HFFc6 (cell line): Measurements from ENCODE around the gene TAS2R43. TPM values are rescaled to one million over a fixed set of nuclear protein-coding genes. Genes with fewer than 3 reads are reported as not detected.
"Not testable (repeated sequence)": the region's sequence is repeated elsewhere in the genome, so short reads cannot be mapped to it uniquely, and the experiment has no call there.

Experiments
- DNase-seq: peaks from one replicate; pipeline ENCODE4 v3.0.0-alpha.2; 2018
- H3K27ac Mint-ChIP-seq: 2 replicates; pipeline ENCODE4 v1.8.0; 2020; ENCODE audit warnings: mild to moderate bottlenecking, mixed read lengths
- H3K27me3 Mint-ChIP-seq: 2 replicates; pipeline ENCODE4 v1.8.0; 2021; ENCODE audit warnings: mild to moderate bottlenecking, moderate library complexity, mixed read lengths; ENCODE audit not compliant: insufficient read depth
- H3K36me3 Mint-ChIP-seq: 2 replicates; pipeline ENCODE4 v1.8.0; 2021; ENCODE audit warnings: low read depth, mixed read lengths
- H3K4me1 Mint-ChIP-seq: 2 replicates; pipeline ENCODE4 v1.8.0; 2020; ENCODE audit warnings: low read depth, mixed read lengths
- H3K4me3 Mint-ChIP-seq: 2 replicates; pipeline ENCODE4 v1.8.0; 2020; ENCODE audit warnings: mild to moderate bottlenecking, moderate library complexity, mixed read lengths
- H3K9me3 Mint-ChIP-seq: 2 replicates; pipeline ENCODE4 v1.8.0; 2020; ENCODE audit warnings: mild to moderate bottlenecking, mixed read lengths
- CTCF ChIP-seq: fragments of 200-600 bp; sonication (generic); IDR thresholded peaks from 2 replicates; pipeline ENCODE4 v1.5.0; 2021; ENCODE audit warnings: antibody characterized with exemption, mild to moderate bottlenecking
- total RNA-seq, 6 experiments: library from RNA; stranded (reverse); fragmentation: NEBNext Ultra II Directional; extraction: Animal tissue kit (Norgen Biotek cat#: 25700); gene quantifications; 2 replicates in 1 of 6; 3 replicates in 5 of 6; pipeline ENCODE4 v1.2.3, GENCODE V29; 2021

TAS2R43 gene
- total RNA-seq, 6 experiments from 2014 or later = not detected

- Mint-ChIP-seq H3K4me1 (no peaks in the 10 kb centered on the region; the same call in 1 of the 2 replicates), H3K4me3 (no peak overlapping the region), H3K9me3 (no peaks in the 10 kb centered on the region), H3K27me3 (no peaks in the 10 kb centered on the region; the same call in 1 of the 2 replicates), H3K36me3 (peaks cover 4% of the 10 kb centered on the region; the same call in 1 of the 2 replicates), H3K27ac (no peak overlapping the region; the same call in 1 of the 2 replicates)
- TF ChIP-seq CTCF = no peak
- no peak for DNase-seq
These were observed 32.3 kb downstream of the TAS2R43 start for GRCh38 chr12:11059784-11060183.

GRCh38 chr12:11059041-11059440, 33.1 kb downstream of the TAS2R43 start:
- no peaks in the 10 kb centered on the region; the same call in 1 of the 2 replicates for H3K27me3 Mint-ChIP-seq
- DNase-seq = no peak
- peaks cover 4% of the 10 kb centered on the region; the same call in 1 of the 2 replicates for H3K36me3 Mint-ChIP-seq
- H3K4me1 Mint-ChIP-seq = no peaks in the 10 kb centered on the region; the same call in 1 of the 2 replicates
- H3K9me3 Mint-ChIP-seq = no peaks in the 10 kb centered on the region
- TF ChIP-seq CTCF = no peak
- H3K27ac Mint-ChIP-seq = no peak overlapping the region
- H3K4me3 Mint-ChIP-seq = no peak overlapping the region

GRCh38 chr12:11055306-11055705, 36.8 kb downstream of the TAS2R43 start:
- Mint-ChIP-seq H3K9me3 (peaks cover 6% of the 10 kb centered on the region), H3K36me3 (peaks cover 20% of the 10 kb centered on the region), H3K27me3 (no peaks in the 10 kb centered on the region; the same call in 1 of the 2 replicates), H3K4me1 (no peaks in the 10 kb centered on the region; the same call in 1 of the 2 replicates), H3K4me3 (no peak overlapping the region), H3K27ac (no peak overlapping the region)
- no peak for TF ChIP-seq CTCF
- no peak for DNase-seq

- not testable (repeated sequence) for H3K4me3 Mint-ChIP-seq, DNase-seq, H3K9me3 Mint-ChIP-seq, H3K4me1 Mint-ChIP-seq, H3K27ac Mint-ChIP-seq, H3K27me3 Mint-ChIP-seq
- peaks cover 38% of the 10 kb centered on the region for H3K36me3 Mint-ChIP-seq
These were observed 42.1 kb downstream of the TAS2R43 start for GRCh38 chr12:11049806-11050531.

- not testable (repeated sequence) for H3K27me3 Mint-ChIP-seq, DNase-seq, H3K4me3 Mint-ChIP-seq, H3K27ac Mint-ChIP-seq, H3K9me3 Mint-ChIP-seq
- peaks cover 29% of the 10 kb centered on the region for H3K36me3 Mint-ChIP-seq
- H3K4me1 Mint-ChIP-seq = peaks cover 20% of the 10 kb centered on the region
These were observed 50.7 kb downstream of the TAS2R43 start for GRCh38 chr12:11041366-11041765.

Other genes starting within 250 kb of the TAS2R43 start
- gene PRR4, start 242.8 kb downstream of the TAS2R43 start, total RNA-seq = 1 to 10 TPM in 5 of 6 experiments, not detected in 1; 1.0 to 1.3 (median 1.2) TPM
- 1 to 10 TPM; 4.2 to 8.2 (median 6.4) TPM for gene PRH1, start 208.1 kb downstream of the TAS2R43 start, total RNA-seq
- gene TAS2R13, start 182.8 kb downstream of the TAS2R43 start, total RNA-seq = under 1 TPM in 4 of 6 experiments, not detected in 2; 0.17 to 0.23 (median 0.18) TPM
- gene PRH2, start 163.1 kb downstream of the TAS2R43 start, total RNA-seq = not detected
- 1 to 10 TPM; 1.1 to 1.6 (median 1.5) TPM for gene TAS2R14, start 153.1 kb downstream of the TAS2R43 start, total RNA-seq
- gene TAS2R50, start 105.4 kb downstream of the TAS2R43 start, total RNA-seq = under 1 TPM in 4 of 6 experiments, not detected in 2; 0.19 to 0.32 (median 0.22) TPM
- under 1 TPM; 0.18 to 0.47 (median 0.31) TPM for gene TAS2R20, start 94.0 kb downstream of the TAS2R43 start, total RNA-seq
- under 1 TPM; 0.28 to 0.97 (median 0.52) TPM for gene TAS2R19, start 69.7 kb downstream of the TAS2R43 start, total RNA-seq
- gene TAS2R31, start 60.9 kb downstream of the TAS2R43 start, total RNA-seq = 1 to 10 TPM in 1 of 6 experiments, under 1 TPM in 5; 0.43 to 1.2 (median 0.63) TPM
- gene TAS2R46, start 30.0 kb downstream of the TAS2R43 start, total RNA-seq = under 1 TPM in 3 of 6 experiments, not detected in 3; 0.22 to 0.48 (median 0.35) TPM
- gene TAS2R30, start 42.3 kb upstream of the TAS2R43 start, total RNA-seq = under 1 TPM; 0.26 to 0.46 (median 0.32) TPM
- 10 to 100 TPM; 11.7 to 13.7 (median 13.1) TPM for gene SMIM10L1, start 78.9 kb upstream of the TAS2R43 start, total RNA-seq
- not detected for gene TAS2R42, start 94.6 kb upstream of the TAS2R43 start, total RNA-seq
- gene PRB3, start 177.4 kb upstream of the TAS2R43 start, total RNA-seq = not detected
- not detected for gene PRB4, start 218.1 kb upstream of the TAS2R43 start, total RNA-seq